T1000 (cell line): ENCODE measurements around the gene LARGE1.
A peak's percentile ranks its signal among the peaks of the same experiment; 100 is the strongest.
"Not testable (repeated sequence)": the region's sequence is repeated elsewhere in the genome, so short reads cannot be mapped to it uniquely, and the experiment has no call there.

ENCODE experiments used
- DNase-seq: peaks from one replicate; lab custom pipeline; 2025; ENCODE audit warnings: mixed read lengths; lab: John Stamatoyannopoulos, UW

The LARGE1 gene

DNA sequence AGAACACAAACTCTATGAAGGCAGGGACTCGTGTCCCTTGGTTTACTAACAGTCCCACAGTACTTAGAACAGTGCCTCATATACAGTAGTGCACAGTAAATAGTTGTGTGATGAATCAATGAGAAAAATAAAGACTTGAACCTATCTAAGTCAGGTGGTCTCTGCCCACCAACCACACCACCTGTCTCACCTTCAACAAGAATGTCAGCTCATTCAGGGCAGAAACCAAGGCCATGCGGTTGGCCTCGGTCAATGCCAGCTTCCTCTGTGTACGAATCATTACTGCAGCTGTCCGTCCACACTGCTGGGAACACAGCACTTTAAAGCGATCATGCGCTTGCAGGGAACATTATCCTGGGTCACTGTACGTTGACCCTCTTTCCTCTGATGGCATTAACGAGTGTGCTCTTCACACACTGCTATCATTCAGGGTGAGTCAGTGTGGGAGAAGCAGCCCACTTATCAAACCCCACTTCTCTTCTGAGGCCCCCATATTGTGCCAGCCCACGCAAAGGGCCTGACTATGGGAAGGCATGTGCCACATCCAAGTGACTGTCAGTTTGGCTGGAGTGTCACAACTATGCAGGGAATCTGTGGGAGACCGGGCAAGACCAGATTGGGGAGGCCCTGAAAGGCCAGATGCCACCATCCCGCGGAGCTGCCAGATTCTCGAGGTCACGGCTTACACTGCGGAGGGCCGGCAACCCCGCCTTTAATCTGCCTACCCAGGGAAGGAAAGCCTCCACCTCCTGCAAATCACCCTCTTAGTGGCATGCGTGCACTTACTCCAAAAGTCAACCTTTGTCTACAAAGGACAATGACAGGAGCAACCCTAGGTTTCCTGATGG lies 36.1 kb downstream of the LARGE1 start:
- DNase-seq = no peak

DNA sequence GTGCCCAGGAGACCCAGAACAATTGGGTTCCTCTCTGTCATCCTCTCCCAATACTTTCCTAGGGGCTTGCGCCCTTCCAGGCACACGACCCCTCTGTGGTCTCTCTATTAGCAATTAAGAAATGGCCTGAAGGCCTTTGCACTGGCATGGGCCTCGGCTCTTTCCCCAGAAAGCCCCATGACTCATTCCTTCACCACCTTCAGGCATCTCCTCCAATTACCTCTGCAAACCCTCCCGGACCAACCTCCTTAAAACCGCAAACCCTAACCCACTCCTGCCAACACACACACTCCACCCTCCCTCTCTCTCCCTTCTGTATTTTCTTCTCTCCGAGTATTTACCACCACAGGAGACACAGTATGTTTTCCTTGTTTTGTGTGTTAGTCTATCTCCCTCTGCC lies 36.7 kb downstream of the LARGE1 start:
- peak; percentile 61 for DNase-seq

DNA sequence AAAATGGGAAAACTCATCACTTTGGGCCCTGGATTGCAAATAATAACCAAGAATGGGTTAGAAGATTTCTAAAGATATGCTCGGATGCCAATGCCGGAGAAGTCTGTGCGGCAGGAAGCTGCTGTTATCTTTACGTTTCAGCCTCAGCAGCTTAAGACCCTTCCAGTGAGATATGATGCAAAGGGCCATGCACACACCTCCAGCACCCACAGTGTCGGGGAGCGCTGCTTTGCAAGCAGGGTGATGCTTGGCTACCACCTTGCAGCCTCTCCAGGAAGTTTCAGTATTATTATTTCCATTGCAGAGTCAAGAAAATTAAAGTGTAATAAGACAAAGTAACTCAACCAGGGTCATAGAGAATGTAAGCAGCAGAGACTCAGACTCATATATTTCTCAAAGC lies 37.3 kb downstream of the LARGE1 start:
- no peak for DNase-seq

DNA sequence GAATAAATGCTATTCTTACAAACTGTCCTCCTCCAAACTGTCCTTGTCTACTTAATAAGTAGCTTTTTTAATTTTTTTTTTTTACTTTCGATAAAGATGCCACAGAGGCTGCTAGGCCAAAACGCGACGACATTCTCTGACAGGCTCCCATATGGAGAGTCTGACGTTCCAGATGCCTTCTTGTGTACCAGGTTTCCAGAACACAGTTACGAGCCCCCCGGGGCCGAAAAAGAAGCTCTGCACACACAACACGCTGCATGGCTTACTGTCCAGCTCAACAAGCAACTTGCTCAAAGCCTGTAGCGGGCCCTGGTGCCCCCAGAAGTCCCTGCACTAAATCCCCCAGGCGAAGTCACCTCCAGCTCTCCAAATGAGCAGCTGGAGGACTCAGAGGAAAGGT lies 39.3 kb downstream of the LARGE1 start:
- DNase-seq = no peak

DNA sequence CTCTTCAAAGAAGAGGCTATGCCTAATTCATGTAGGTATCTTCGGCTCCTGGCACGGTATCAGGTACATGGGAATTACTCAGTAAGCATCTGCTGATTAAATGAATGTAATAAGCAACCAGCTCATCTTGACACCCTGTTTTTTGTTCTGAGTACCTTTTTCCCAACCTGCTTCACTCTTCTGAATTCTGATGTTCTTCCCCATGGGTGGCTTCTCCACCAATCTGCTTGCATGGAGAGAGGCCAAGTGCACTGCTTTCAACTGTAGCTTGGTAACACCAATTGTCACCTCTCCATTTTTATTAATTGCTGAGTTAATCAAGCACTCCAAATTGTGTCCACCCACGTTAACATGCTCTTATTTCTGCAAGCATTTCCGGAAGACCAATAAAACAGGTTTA lies 40.5 kb downstream of the LARGE1 start:
- DNase-seq = no peak

DNA sequence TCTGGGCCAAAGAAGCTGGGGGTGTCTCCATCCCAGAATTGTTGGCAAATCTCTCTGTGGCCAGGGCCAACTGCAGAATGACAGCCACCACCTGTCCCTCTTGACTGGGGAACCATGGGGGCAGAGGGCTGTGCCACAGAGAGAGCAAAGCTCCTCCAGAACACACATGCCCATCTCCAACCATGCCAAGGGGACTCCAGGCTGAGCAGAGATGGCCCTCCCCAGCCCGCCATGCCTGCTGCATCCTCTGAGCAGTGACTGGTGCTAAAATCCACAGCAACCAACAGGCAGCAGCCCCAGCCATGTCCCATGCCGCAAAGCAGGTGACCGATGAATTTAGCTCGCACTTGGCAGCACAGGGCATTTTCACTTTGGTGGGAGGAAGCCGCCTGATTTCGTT lies 45.0 kb downstream of the LARGE1 start:
- DNase-seq = no peak

DNA sequence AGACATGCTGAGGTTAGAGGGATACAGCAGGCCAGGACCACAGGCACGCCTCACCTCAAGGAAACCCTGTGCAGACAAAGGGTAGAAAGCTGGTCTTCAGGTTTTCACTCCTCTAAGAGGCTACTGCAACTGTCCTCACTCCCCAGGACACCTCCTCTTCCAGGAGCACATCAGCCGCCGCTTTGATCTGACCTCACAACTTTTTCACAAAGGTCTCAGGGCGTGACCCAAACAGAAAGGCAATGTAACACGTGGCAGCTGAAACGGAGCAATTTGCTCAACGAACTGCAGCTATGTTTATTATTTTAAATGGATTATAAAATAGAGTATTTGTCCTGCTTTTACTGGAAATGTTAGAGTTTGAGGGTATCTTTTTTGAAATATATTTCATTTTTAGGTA lies 46.1 kb downstream of the LARGE1 start:
- no peak for DNase-seq

DNA sequence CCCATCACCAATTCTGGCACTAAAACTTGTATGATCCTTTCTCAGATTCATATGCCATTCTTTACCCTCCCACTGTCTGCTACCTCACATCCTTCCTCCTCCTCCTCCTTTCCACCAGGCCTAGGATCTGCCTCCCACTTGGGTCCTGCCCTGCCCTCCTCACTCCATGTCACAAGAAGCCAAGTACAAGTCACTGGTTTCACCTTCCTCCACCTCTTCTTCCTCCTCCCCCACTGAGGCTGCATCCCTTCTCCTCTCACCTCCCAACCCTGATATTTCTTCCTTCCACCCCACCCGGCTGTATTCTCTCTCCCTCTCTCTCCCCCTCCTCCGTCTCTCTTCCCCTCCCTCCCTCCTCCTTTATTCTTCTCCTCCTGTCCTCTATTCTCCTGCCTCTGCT lies 46.6 kb downstream of the LARGE1 start:
- no peak for DNase-seq

DNA sequence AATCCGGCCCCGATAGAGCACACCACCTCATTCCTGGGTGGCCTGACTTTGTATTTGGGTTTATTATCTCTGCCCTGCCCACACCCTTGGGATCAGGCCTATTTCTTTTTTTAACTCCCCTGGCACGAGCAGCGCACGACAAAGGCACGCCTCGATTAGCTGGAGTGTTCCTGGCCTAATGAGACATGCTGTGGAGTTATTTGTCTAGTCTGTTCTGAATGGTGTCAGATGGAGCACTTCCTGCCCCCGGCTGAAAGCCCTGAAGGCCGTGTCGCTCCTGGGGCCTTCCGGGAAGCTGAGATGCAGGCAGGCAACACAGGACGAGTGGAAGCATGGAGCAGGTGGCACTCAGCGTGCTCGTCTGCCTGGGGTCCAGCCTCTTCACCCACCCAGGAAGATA lies 47.1 kb downstream of the LARGE1 start:
- DNase-seq = no peak

DNA sequence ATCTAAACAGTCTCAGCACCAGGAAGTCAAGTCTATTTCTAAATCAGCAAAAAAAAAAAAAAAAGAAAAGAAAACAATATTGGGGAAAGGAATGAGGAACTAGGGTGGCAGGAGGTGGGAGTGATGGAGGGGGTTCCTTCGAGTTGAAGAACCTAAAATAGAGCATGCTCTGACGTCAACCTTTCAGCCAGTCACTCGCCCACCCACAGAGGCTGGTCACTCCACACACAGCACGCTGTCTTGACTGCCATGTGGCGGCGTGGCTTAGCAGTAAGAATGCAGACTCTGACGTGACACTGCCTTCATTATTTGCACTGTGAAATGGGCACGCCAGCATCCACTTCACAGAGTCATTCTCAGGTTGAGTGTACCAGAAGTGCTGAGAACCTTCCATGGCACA lies 48.3 kb downstream of the LARGE1 start:
- DNase-seq = no peak

DNA sequence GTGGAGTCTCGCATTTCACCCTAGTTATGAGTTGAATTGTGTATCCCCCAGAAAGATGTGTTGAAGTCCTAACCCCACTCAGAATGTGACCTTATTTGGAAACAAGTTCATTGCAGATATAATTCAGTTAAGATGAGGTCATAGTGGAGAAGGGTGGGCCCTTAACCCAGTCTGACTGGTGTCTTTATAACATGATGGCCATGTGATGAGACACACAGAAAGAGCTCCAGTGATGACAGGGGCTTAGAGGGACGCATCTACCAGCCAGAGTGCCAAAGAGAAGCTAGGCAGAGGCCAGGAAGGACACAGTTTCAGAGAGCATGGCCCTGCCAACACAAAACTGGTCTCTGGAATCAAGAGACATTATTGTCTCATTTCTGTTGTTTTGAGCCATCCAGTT lies 50.3 kb downstream of the LARGE1 start:
- no peak for DNase-seq

DNA sequence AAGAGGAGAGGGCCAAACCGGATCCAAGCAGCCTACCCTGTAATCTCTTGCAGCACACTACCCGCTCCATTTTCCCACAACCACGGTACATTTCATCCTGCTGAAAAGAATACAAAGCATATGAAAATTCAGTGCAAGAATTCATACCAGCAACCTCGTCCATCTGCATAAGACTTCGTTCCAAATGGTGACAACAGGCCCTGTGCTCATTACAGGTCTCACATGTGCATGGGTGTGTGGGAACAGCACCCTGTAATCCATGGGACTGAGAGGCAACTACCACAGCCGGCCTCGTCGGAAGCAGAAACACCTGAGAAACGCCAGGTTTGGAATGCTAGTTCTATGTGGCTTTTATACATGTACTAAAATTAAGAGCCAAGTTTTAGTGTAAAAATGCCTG lies 52.3 kb downstream of the LARGE1 start:
- no peak for DNase-seq

DNA sequence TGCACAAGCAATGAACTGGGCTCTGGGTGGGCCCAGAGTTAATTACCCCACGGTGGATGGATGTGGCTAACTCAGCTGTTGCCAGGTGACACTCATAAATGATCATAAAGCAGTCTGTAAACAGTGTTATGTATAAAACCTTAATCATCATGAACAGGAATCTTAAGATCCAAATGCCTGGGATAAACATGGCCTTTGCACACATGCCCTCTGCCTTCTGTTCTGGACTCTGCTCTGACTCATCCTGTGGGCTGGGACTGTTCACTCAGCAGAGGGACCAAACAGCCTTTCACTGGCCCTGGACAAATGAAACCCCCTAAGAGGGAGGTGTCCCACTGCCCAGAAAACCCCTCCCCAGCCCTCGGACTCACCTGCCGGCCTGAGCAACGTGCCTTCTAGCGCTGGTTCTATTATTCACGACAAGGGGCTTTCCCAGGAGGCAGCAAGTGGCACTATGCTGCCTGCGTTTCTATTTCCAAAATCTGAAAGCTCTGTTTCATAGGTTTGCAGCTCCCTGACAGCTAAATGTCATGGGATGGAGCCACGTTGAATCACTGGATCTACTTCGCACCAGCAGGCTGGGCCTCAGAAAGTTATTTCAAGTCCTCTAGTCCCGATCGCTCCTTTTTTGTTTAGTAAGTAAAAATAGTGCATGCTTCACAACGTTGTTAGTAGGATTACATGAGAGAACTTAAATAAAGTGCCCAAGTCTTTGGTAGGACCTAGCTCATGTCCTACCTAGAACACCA lies 53.0 kb downstream of the LARGE1 start:
- DNase-seq = peak; percentile 21

DNA sequence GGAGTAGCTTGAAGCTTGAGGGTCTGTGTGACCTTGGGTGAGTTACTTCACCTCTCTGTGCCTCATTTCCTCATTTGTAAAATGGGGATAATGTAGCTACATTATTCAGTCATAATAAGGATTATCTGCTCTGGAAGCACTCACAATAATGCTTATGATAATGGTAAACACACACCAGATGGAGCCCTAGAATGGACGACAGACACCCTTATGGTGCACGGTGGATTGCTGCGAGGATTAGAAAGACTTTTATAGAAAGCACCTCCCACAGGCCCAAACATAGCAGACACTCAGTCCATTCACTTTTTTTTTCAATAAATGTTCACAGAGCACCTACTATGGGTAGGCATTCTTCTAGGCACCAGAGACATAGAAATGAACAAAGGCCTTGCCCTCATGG lies 53.8 kb downstream of the LARGE1 start:
- no peak for DNase-seq

DNA sequence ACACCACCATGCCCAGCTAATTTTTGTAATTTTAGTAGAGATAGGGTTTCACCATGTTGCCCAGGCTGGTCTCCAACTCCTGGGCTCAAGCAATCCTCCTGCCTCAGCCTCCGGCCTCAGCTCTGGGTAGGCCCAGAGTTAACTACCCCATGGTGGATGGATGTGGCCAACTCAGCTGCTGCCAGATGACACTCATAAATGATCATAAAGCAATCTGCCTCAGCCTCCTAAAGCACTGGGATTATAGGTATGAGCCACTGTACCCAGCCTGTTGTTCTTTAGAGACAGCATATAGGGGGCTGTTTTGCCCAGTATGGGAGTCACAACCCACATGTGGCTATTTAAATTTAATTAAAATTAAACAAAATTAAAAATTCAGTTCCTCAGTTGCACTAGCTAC lies 54.3 kb downstream of the LARGE1 start:
- no peak for DNase-seq

DNA sequence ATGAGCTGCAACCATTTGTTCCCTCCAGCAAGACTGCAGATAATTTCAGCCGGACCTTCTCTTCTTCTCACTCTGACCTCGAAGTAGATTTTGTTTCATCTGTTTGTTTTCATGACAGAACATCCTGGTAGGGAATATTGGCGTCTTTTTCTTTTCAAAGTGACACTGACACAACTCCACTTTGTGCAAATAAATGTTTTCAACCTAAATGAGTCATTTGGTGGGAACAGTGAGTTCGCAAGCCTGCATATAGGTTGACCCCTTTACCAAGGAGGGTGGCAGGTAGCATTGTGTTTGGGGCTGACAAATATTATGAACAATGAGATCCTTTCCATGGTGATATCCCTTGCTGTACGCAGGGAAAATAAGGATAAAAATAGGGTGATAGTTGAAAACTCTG lies 55.0 kb downstream of the LARGE1 start:
- no peak for DNase-seq

DNA sequence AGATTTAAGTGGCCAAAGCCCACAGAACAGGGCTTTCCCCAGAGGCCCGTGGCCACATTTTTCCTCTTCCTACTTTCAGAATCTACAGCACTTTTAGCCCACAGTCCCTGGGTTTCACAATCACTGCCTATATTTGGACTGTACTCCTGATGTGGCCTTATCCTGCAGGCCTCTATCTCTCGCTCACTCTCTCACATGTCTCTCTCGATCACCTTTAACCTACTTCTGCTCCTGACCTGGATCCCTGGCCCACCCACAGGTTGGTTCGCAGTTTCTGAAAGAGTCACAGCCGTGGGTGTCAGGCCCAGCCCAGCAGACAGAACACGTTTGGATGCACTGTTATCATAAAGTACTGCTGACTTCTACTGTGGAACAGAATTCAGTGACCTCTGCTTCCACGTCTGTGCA lies 55.5 kb downstream of the LARGE1 start:
- no peak for DNase-seq

DNA sequence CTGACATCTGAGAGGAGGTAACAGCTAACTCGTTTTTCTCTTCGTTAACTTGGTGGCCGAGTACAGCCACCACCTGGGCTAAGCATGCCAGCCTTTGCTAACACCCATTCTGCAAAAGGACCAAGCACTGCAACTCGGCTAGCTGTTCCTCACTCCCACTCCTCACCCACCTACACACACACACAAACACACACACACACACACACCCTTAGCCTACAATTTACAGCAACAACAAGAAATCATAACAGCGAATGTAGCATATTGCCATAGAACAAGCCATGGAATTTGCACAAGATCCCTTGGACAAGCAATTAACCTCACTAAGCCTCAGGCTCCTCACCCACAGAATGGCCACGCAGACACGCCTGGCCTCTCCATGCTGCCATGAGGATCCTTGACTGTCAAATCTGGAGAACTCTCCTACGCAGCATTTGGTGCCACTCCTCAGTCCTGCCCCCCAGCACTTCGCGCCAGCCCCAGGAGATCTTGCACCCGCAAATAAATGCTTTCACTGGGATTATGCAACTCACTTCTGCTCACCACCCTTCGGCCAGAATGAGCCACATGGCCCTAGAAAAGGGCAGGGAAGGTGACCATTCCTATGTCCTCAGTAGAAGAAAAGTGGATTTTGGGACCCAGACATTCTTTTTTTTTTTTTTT lies 58.9 kb downstream of the LARGE1 start:
- DNase-seq = no peak

DNA sequence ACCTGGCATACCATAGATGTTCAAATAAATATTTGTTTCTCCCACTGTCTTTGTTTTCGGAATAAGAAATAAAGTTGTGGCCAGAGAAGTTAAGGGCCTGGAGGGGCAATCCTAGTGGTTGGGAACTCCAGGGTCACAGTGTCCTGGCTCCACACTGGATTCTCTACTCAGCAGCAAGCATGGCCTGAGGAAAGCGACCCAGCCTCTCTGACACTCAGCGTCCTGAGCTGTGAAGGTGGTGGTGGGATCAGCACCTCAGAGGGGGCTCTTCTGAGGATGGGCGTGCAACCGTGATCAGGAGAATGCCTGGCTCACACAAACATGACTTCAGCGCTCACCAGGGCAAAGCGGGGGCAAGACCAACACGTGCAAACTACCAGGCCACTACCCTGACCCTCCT lies 59.9 kb downstream of the LARGE1 start:
- no peak for DNase-seq

DNA sequence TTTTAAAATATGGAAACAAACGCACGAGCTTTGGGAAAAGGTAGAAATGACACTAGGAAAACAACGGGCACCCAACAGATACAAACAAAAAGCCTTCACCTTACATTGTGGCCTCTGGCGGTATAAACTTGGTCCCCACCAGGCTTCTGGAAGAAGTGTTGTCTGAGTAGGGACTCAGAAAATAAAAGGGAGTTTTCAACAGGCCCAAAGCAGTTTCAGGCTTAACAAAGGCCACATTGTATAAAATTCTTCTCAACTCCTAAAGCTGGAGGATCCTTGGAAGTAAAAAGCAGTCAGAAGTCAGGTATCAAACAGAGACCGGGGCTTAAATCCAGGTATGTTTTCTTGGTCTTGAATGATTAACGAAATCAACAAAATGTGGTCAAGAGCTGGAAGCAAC lies 61.0 kb downstream of the LARGE1 start:
- DNase-seq = no peak

DNA sequence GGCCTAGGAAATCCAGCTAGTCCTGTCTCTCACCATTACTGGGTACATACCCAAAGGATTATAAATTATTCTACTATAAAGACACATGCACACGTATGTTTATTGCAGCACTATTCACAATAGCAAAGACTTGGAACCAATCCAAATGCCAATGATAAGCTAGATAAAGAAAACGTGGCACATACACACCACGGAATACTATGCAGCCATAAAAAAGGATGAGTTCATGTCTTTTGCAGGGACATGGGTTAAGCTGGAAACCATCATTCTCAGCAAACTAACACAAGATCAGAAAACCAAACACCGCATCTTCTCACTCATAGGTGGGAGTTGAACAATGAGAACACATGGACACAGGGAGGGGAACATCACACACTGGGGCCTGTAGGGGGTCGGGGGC lies 61.6 kb downstream of the LARGE1 start:
- not testable (repeated sequence) for DNase-seq

DNA sequence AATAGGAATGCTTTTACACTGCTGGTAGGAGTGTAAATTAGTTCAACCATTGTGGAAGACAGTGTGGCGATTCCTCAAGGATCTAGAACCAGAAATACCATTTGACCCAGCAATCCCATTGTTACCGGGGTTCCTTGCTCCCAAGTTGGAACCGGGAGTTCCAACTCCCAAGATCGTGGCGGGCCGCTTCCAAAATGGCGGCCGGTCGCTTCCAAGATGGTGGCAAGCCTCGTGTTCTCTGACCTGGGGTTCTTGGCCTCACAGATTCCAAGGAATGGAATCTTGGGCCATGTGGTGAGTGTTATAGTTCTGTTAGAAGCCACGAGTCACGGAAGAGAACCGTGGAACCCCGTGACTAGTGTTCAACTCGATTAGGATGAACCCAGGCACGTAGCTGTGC lies 62.5 kb downstream of the LARGE1 start:
- not testable (repeated sequence) for DNase-seq

DNA sequence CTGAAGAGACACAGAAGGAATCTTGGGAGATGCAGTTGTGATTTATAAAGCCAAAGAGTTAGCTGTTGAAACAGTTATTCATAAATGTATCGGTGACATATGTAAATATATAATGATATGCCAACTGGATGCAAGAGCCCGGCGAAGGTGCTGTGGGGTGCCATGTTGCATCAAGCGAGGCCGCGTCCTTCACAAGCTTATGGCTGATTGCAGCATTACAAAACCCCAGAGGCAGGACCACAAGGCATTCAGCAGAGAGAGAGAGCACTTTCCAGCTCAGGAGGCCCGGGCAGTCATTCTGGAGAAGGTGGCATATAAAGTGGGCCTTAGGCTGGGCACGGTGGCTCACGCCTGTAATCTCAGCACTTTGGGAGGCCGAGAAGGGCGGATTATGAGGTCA lies 65.6 kb downstream of the LARGE1 start:
- DNase-seq = no peak
